Stomach (tissue), 4 donors: ENCODE measurements around the gene AGRP.

Source experiments
- CTCF ChIP-seq, 7 experiments: fragments of 450-650 bp in 4 of 7; fragments of 200-600 bp in 3 of 7; sonication (generic) in 3 of 7; IDR thresholded peaks; one replicate each; pipeline ENCODE4 v1.5.1; 2016 to 2019; ENCODE audit warnings: antibody characterized with exemption in 7 of 7, control low read depth in 2 of 7, mild to moderate bottlenecking in 1 of 7
- POLR2A ChIP-seq, 4 donors: fragments of 450-650 bp; IDR thresholded peaks; one replicate each; pipeline ENCODE4 v1.6.1; 2016; ENCODE audit warnings: antibody characterized with exemption in 4 of 4, control low read depth in 2 of 4, mild to moderate bottlenecking in 1 of 4, moderate library complexity in 1 of 4

GRCh38 chr16:67442581-67443255, 40.6 kb downstream of the AGRP start:
- no peak for TF ChIP-seq POLR2A (IDR thresholded peaks at IDR 0.05)
- TF ChIP-seq CTCF (IDR thresholded peaks at IDR 0.05) = no peak
